HL-60 (cell line): Measurements from ENCODE around the gene DENND10.
"Not testable (repeated sequence)": the region's sequence is repeated elsewhere in the genome, so short reads cannot be mapped to it uniquely, and the experiment has no call there.

Experiments
- DNase-seq, 2 experiments: peaks; one replicate each; pipeline ENCODE4 v3.0.0-alpha.2; 2010 to 2020; ENCODE audit warnings: low read depth in 1 of 2, low spot score in 1 of 2
- H3K27ac ChIP-seq: fragments of 250-450 bp; sonication (Bioruptor Pico); replicated peaks from 2 replicates; pipeline ENCODE4 v1.5.1; 2020; ENCODE audit warnings: mild to moderate bottlenecking, moderate library complexity
- H3K27me3 ChIP-seq: fragments of 250-450 bp; sonication (Bioruptor Pico); 2 replicates; pipeline ENCODE4 v1.5.1; 2021; ENCODE audit warnings: mild to moderate bottlenecking, moderate library complexity; ENCODE audit not compliant: insufficient read depth, poor library complexity, severe bottlenecking
- H3K4me3 ChIP-seq: replicated peaks from 2 replicates; pipeline ENCODE4 v1.5.1; 2011; ENCODE audit warnings: mild to moderate bottlenecking, control low read depth, low read length; ENCODE audit not compliant: insufficient read depth
- GABPA ChIP-seq: IDR thresholded peaks from 2 replicates; pipeline ENCODE4 v1.6.1; 2012; ENCODE audit warnings: low read depth
- POLR2AphosphoS5 ChIP-seq: IDR thresholded peaks from 2 replicates; pipeline ENCODE4 v1.6.1; 2012; ENCODE audit warnings: low read depth
- REST ChIP-seq: IDR thresholded peaks from 2 replicates; pipeline ENCODE4 v1.6.1; 2012; ENCODE audit warnings: low read depth; ENCODE audit not compliant: insufficient replicate concordance
- SPI1 ChIP-seq: IDR thresholded peaks from 2 replicates; pipeline ENCODE4 v1.6.1; 2012; ENCODE audit warnings: low read depth, mild to moderate bottlenecking, borderline replicate concordance
- TF ChIP-seq, protein P1 (sequence below): IDR thresholded peaks from one replicate; pipeline ENCODE4 v1.5.1; 2011; ENCODE audit warnings: low read length, control low read depth, inconsistent platforms; ENCODE audit not compliant: insufficient read depth

DENND10 gene

GRCh38 chr10:119149157-119149556, 45.2 kb downstream of the DENND10 start:
- no peak overlapping the region for H3K4me3 ChIP-seq
- H3K27me3 ChIP-seq: no peaks in the 10 kb centered on the region
- no peak overlapping the region for H3K27ac ChIP-seq
- no peak for TF ChIP-seq REST
- TF ChIP-seq SPI1: no peak
- TF ChIP-seq POLR2AphosphoS5: no peak
- TF ChIP-seq, protein P1, sequence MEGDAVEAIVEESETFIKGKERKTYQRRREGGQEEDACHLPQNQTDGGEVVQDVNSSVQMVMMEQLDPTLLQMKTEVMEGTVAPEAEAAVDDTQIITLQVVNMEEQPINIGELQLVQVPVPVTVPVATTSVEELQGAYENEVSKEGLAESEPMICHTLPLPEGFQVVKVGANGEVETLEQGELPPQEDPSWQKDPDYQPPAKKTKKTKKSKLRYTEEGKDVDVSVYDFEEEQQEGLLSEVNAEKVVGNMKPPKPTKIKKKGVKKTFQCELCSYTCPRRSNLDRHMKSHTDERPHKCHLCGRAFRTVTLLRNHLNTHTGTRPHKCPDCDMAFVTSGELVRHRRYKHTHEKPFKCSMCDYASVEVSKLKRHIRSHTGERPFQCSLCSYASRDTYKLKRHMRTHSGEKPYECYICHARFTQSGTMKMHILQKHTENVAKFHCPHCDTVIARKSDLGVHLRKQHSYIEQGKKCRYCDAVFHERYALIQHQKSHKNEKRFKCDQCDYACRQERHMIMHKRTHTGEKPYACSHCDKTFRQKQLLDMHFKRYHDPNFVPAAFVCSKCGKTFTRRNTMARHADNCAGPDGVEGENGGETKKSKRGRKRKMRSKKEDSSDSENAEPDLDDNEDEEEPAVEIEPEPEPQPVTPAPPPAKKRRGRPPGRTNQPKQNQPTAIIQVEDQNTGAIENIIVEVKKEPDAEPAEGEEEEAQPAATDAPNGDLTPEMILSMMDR: no peak
- TF ChIP-seq GABPA: no peak
- DNase-seq: no peak

GRCh38 chr10:119149729-119150128, 45.8 kb downstream of the DENND10 start:
- Histone ChIP-seq H3K27ac (no peak overlapping the region), H3K27me3 (no peaks in the 10 kb centered on the region), H3K4me3 (no peak overlapping the region)
- DNase-seq: no peak
- TF ChIP-seq, protein P1: no peak
- no peak for TF ChIP-seq REST
- no peak for TF ChIP-seq SPI1
- TF ChIP-seq GABPA: no peak
- TF ChIP-seq POLR2AphosphoS5: no peak

GRCh38 chr10:119151601-119152000, 47.7 kb downstream of the DENND10 start:
- H3K27me3 ChIP-seq, H3K27ac ChIP-seq, H3K4me3 ChIP-seq, DNase-seq: not testable (repeated sequence)

DNA sequence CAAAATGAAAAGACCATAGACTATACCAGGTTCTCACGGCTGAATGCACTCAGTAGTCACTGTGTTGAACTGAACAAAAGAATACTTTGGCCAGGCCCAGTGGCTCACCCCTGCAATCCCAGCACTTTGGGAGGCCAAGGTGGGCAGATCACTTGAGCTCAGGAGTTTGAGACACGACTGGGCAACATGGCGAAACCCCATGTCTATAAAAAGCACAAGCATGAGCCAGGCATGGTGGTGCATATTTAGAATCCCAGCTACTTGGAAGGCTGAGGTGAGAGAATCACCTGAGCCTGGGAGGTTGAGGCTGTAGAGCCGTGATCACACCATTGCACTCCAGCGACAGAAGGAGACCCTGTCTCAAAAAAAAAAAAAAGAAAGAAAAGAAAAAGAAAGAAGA, 49.1 kb downstream of the DENND10 start:
- TF ChIP-seq, protein P1: no peak
- TF ChIP-seq SPI1 (no peak), POLR2AphosphoS5 (no peak), GABPA (no peak), REST (no peak)
- Histone ChIP-seq H3K27ac (no peak overlapping the region), H3K27me3 (no peaks in the 10 kb centered on the region), H3K4me3 (no peak overlapping the region)
- no peak for DNase-seq
